SIG-M5 treated with dmso at 0.1 percent for 504 hours (cell line): ENCODE data around the gene RNGTT.
"Not testable (repeated sequence)": the region's sequence is repeated elsewhere in the genome, so short reads cannot be mapped to it uniquely, and the experiment has no call there.

Experiments
- DNase-seq: peaks from one replicate; lab custom pipeline; 2025; ENCODE audit not compliant: unreplicated experiment; lab: John Stamatoyannopoulos, UW

RNGTT gene

GRCh38 chr6:88741071-88741470 lies 222.3 kb downstream of the RNGTT start:
- no peak for DNase-seq

GRCh38 chr6:88734544-88734943 lies 228.9 kb downstream of the RNGTT start:
- no peak for DNase-seq

- DNase-seq: no peak
Measured at GRCh38 chr6:88730611-88731011, 232.8 kb downstream of the RNGTT start.

- DNase-seq: no peak
Measured at GRCh38 chr6:88728756-88729155, 234.7 kb downstream of the RNGTT start.

- DNase-seq: not testable (repeated sequence)
Measured at GRCh38 chr6:88726409-88726808, 237.0 kb downstream of the RNGTT start.

GRCh38 chr6:88725111-88725975 lies 238.1 kb downstream of the RNGTT start:
- no peak for DNase-seq

- DNase-seq: no peak
Measured at GRCh38 chr6:88722686-88723085, 240.7 kb downstream of the RNGTT start.

GRCh38 chr6:88716399-88716798 lies 247.0 kb downstream of the RNGTT start:
- not testable (repeated sequence) for DNase-seq

- no peak for DNase-seq
Measured at GRCh38 chr6:88712243-88712936, 251.0 kb downstream of the RNGTT start.

GRCh38 chr6:88709819-88710246 lies 253.6 kb downstream of the RNGTT start:
- no peak for DNase-seq

- no peak for DNase-seq
Measured at GRCh38 chr6:88708197-88708744, 255.1 kb downstream of the RNGTT start.

GRCh38 chr6:88705601-88706000 lies 257.8 kb downstream of the RNGTT start:
- DNase-seq: no peak

GRCh38 chr6:88704980-88705379 lies 258.4 kb downstream of the RNGTT start:
- no peak for DNase-seq

GRCh38 chr6:88702956-88703556 lies 260.4 kb downstream of the RNGTT start:
- DNase-seq: no peak

GRCh38 chr6:88698661-88699060 lies 264.8 kb downstream of the RNGTT start:
- DNase-seq: no peak

GRCh38 chr6:88695937-88696336 lies 267.5 kb downstream of the RNGTT start:
- no peak for DNase-seq

- DNase-seq: no peak
Measured at GRCh38 chr6:88683734-88684133, 279.7 kb downstream of the RNGTT start.

- no peak for DNase-seq
Measured at GRCh38 chr6:88680654-88681053, 282.8 kb downstream of the RNGTT start.

- DNase-seq: no peak
Measured at GRCh38 chr6:88679841-88680240, 283.6 kb downstream of the RNGTT start.

- no peak for DNase-seq
Measured at GRCh38 chr6:88677356-88677755, 286.1 kb downstream of the RNGTT start.

GRCh38 chr6:88671624-88672023 lies 291.8 kb downstream of the RNGTT start:
- DNase-seq: no peak

- DNase-seq: peak; percentile 4
Measured at GRCh38 chr6:88670369-88670768, 293.0 kb downstream of the RNGTT start.
